ENCODE data around the gene KDM4D.

DNA sequence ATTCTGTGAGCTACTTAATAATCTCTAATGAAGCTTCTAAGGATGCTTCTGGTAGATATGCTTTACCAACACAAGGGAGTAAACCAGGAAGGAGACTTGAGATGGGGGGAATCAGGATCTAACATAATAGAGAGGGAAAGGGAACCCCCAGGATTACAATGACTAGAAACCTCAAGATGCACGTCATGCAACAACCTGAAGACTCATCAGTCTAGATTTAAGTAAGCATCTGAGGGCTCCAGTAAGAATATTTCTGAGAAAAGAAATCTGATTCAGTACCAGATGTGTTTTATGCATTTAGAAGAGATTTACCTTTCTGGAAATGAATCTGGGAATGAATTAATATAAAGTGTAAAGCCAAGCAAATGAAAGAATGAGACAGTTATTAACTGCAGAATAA, 15.2 kb downstream of the KDM4D start:
- TF ChIP-seq CTCF (IDR thresholded peaks at IDR 0.05), result no peak
- TF ChIP-seq POLR2A (IDR thresholded peaks at IDR 0.05), result no peak
